ENCODE results near the gene CREBBP.

The CREBBP gene

GRCh38 chr16:3792472-3793012 is 88.0 kb downstream of the CREBBP start:
- no peak for DNase-seq

GRCh38 chr16:3791701-3792100 is 88.8 kb downstream of the CREBBP start:
- no peak for DNase-seq

GRCh38 chr16:3789375-3790099 is 91.0 kb downstream of the CREBBP start:
- no peak for DNase-seq

- DNase-seq, result no peak
These were observed 91.7 kb downstream of the CREBBP start for GRCh38 chr16:3788711-3789374.

- DNase-seq, result no peak
These were observed 92.4 kb downstream of the CREBBP start for GRCh38 chr16:3787924-3788661.

GRCh38 chr16:3785413-3785812 is 95.1 kb downstream of the CREBBP start:
- DNase-seq, result no peak

GRCh38 chr16:3783516-3783915 is 97.0 kb downstream of the CREBBP start:
- no peak for DNase-seq

GRCh38 chr16:3782566-3782965 is 97.9 kb downstream of the CREBBP start:
- DNase-seq, result no peak

- DNase-seq, result no peak
These were observed 99.1 kb downstream of the CREBBP start for GRCh38 chr16:3781421-3781820.

GRCh38 chr16:3780570-3780969 is 99.9 kb downstream of the CREBBP start:
- DNase-seq, result no peak

- no peak for DNase-seq
These were observed 104.2 kb downstream of the CREBBP start for GRCh38 chr16:3776316-3776715.

GRCh38 chr16:3774819-3775218 is 105.7 kb downstream of the CREBBP start:
- DNase-seq, result no peak

GRCh38 chr16:3774156-3774767 is 106.3 kb downstream of the CREBBP start:
- no peak for DNase-seq

GRCh38 chr16:3773663-3774062 is 106.8 kb downstream of the CREBBP start:
- no peak for DNase-seq

GRCh38 chr16:3771513-3771912 is 109.0 kb downstream of the CREBBP start:
- DNase-seq, result no peak

GRCh38 chr16:3770530-3770929 is 110.0 kb downstream of the CREBBP start:
- DNase-seq, result no peak

- DNase-seq, result no peak
These were observed 110.6 kb downstream of the CREBBP start for GRCh38 chr16:3769942-3770341.

- DNase-seq, result no peak
These were observed 111.5 kb downstream of the CREBBP start for GRCh38 chr16:3769013-3769412.

- DNase-seq, result no peak
These were observed 113.1 kb downstream of the CREBBP start for GRCh38 chr16:3767333-3767986.

- no peak for DNase-seq
These were observed 114.3 kb downstream of the CREBBP start for GRCh38 chr16:3766177-3766576.

- no peak for DNase-seq
These were observed 116.1 kb downstream of the CREBBP start for GRCh38 chr16:3764409-3764808.

GRCh38 chr16:3762107-3762750 is 118.3 kb downstream of the CREBBP start:
- no peak for DNase-seq

Measured in stimulated activated naive CD4-positive, alpha-beta T cell treated with Interleukin-2 at 50 U/mL for 16 hours (primary cell).